Measurements from ENCODE around the gene SLC25A14. TPM values are rescaled to one million over a fixed set of nuclear protein-coding genes. Genes with fewer than 3 reads are reported as not detected.
"Not testable (repeated sequence)": the region's sequence is repeated elsewhere in the genome, so short reads cannot be mapped to it uniquely, and the experiment has no call there.

Gene SLC25A14
- total and polyA plus RNA-seq, 3 experiments from 2014 or later = 9.5 to 15.5 (median 14.1) TPM

GRCh38 chrX:130301977-130302376, 37.7 kb upstream of the SLC25A14 start:
- Histone ChIP-seq H3K27me3 (ENCODE audit: insufficient read depth, low read length, poor library complexity, severe bottlenecking) (no peaks in the 10 kb centered on the region), H3K36me3 (ENCODE audit: insufficient read depth, low read length) (no peaks in the 10 kb centered on the region), H3K9me3 (ENCODE audit: low read length) (no peaks in the 10 kb centered on the region), H3K27ac (ENCODE audit: low read depth, low read length) (no peak overlapping the region), H3K4me1 (ENCODE audit: insufficient read depth, low read length) (no peaks in the 10 kb centered on the region), H3K4me3 (ENCODE audit: low read length) (no peak overlapping the region)
- no peaks in the 10 kb centered on the region for H3K4me1 Mint-ChIP-seq
- no peaks in the 10 kb centered on the region for H3K36me3 Mint-ChIP-seq
- no peak overlapping the region for H3K27ac Mint-ChIP-seq
- no peak overlapping the region for H3K4me3 Mint-ChIP-seq
- ChIA-PET CTCF (no interaction called here), POLR2A (no interaction called here)
- peaks cover 0 to 10% of the 10 kb centered on the region in 2 donors for H3K27me3 Mint-ChIP-seq
- no peak for DNase-seq
- no peaks in the 10 kb centered on the region for H3K9me3 Mint-ChIP-seq

GRCh38 chrX:130304587-130305368, 34.9 kb upstream of the SLC25A14 start:
- POLR2A ChIA-PET = no interaction called here
- Histone ChIP-seq H3K36me3 (ENCODE audit: insufficient read depth, low read length) (no peaks in the 10 kb centered on the region), H3K4me3 (ENCODE audit: low read length) (no peak overlapping the region), H3K9me3 (ENCODE audit: low read length) (no peaks in the 10 kb centered on the region), H3K27ac (ENCODE audit: low read depth, low read length) (no peak overlapping the region), H3K27me3 (ENCODE audit: insufficient read depth, low read length, poor library complexity, severe bottlenecking) (no peaks in the 10 kb centered on the region), H3K4me1 (ENCODE audit: insufficient read depth, low read length) (no peaks in the 10 kb centered on the region)
- Mint-ChIP-seq H3K4me1 (no peaks in the 10 kb centered on the region), H3K27me3 (peaks cover 0 to 9% of the 10 kb centered on the region in 2 donors), H3K36me3 (no peaks in the 10 kb centered on the region), H3K9me3 (no peaks in the 10 kb centered on the region), H3K4me3 (no peak overlapping the region), H3K27ac (no peak overlapping the region)
- CTCF ChIA-PET = no interaction called here
- DNase-seq = no peak

- H3K9me3 Mint-ChIP-seq = not testable (repeated sequence)
These were observed 19.8 kb upstream of the SLC25A14 start for GRCh38 chrX:130319886-130320285.

GRCh38 chrX:130321550-130321949, 18.2 kb upstream of the SLC25A14 start:
- Mint-ChIP-seq H3K9me3 (peaks cover 0 to 5% (median 0%) of the 10 kb centered on the region in 5 donors), H3K4me1 (no peaks in the 10 kb centered on the region), H3K27ac (no peak overlapping the region), H3K27me3 (peaks cover 7 to 18% of the 10 kb centered on the region in 2 donors), H3K4me3 (no peak overlapping the region), H3K36me3 (no peaks in the 10 kb centered on the region)
- H3K27ac ChIP-seq (ENCODE audit: low read depth, low read length) = no peak overlapping the region
- H3K36me3 ChIP-seq (ENCODE audit: insufficient read depth, low read length) = no peaks in the 10 kb centered on the region
- ChIA-PET CTCF (no interaction called here), POLR2A (no interaction called here)
- DNase-seq = no peak
- H3K27me3 ChIP-seq (ENCODE audit: insufficient read depth, low read length, poor library complexity, severe bottlenecking) = no peaks in the 10 kb centered on the region
- no peaks in the 10 kb centered on the region for H3K9me3 ChIP-seq (ENCODE audit: low read length)
- H3K4me3 ChIP-seq (ENCODE audit: low read length) = no peak overlapping the region
- no peaks in the 10 kb centered on the region for H3K4me1 ChIP-seq (ENCODE audit: insufficient read depth, low read length)

More at GRCh38 chrX:130319886-130320285, 19.8 kb upstream of the SLC25A14 start:
- H3K4me1 ChIP-seq (ENCODE audit: insufficient read depth, low read length); CTCF ChIA-PET; DNase-seq; H3K9me3 ChIP-seq (ENCODE audit: low read length); H3K36me3 Mint-ChIP-seq; H3K4me1 Mint-ChIP-seq; H3K27ac ChIP-seq (ENCODE audit: low read depth, low read length); H3K4me3 Mint-ChIP-seq; H3K27ac Mint-ChIP-seq; H3K4me3 ChIP-seq (ENCODE audit: low read length); H3K36me3 ChIP-seq (ENCODE audit: insufficient read depth, low read length); H3K27me3 ChIP-seq (ENCODE audit: insufficient read depth, low read length, poor library complexity, severe bottlenecking); POLR2A ChIA-PET: not testable (repeated sequence)
- H3K27me3 Mint-ChIP-seq = peaks cover 15 to 27% of the 10 kb centered on the region in 2 donors

- Mint-ChIP-seq H3K4me3 (no peak overlapping the region), H3K27ac (no peak overlapping the region), H3K27me3 (peaks cover 13 to 15% of the 10 kb centered on the region in 2 donors), H3K9me3 (no peaks in the 10 kb centered on the region), H3K36me3 (no peaks in the 10 kb centered on the region), H3K4me1 (no peaks in the 10 kb centered on the region)
- Histone ChIP-seq H3K36me3 (ENCODE audit: insufficient read depth, low read length) (no peaks in the 10 kb centered on the region), H3K27ac (ENCODE audit: low read depth, low read length) (no peak overlapping the region), H3K9me3 (ENCODE audit: low read length) (no peaks in the 10 kb centered on the region), H3K27me3 (ENCODE audit: insufficient read depth, low read length, poor library complexity, severe bottlenecking) (no peaks in the 10 kb centered on the region), H3K4me1 (ENCODE audit: insufficient read depth, low read length) (no peaks in the 10 kb centered on the region), H3K4me3 (ENCODE audit: low read length) (no peak overlapping the region)
- no peak for DNase-seq
- ChIA-PET POLR2A (no interaction called here), CTCF (interaction anchor here (1.2 to 2.7 kb wide), 3 partner anchors 9 to 586 kb away, joined by 3 to 9 read pairs (median 3); no protein-coding TSS in a partner anchor)
These were observed 9.6 kb upstream of the SLC25A14 start for GRCh38 chrX:130330146-130330545.

- no peaks in the 10 kb centered on the region for H3K4me1 Mint-ChIP-seq
- H3K27me3 Mint-ChIP-seq = peaks cover 13 to 15% of the 10 kb centered on the region in 2 donors
- H3K9me3 Mint-ChIP-seq = no peaks in the 10 kb centered on the region
These were observed 9.0 kb upstream of the SLC25A14 start for GRCh38 chrX:130330706-130331105.

GRCh38 chrX:130336531-130336930, 3.2 kb upstream of the SLC25A14 start:
- no peak for DNase-seq
- no peaks in the 10 kb centered on the region for H3K9me3 ChIP-seq (ENCODE audit: low read length)
- ChIA-PET CTCF (no interaction called here), POLR2A (no interaction called here)
- Mint-ChIP-seq H3K9me3 (no peaks in the 10 kb centered on the region), H3K27me3 (peaks cover 0 to 3% of the 10 kb centered on the region in 2 donors), H3K27ac (no peak overlapping the region), H3K4me3 (no peak overlapping the region), H3K4me1 (peaks cover 12 to 22% (median 15%) of the 10 kb centered on the region in 3 donors), H3K36me3 (peaks cover 0 to 8% (median 0%) of the 10 kb centered on the region in 3 donors)
- H3K4me3 ChIP-seq (ENCODE audit: low read length) = no peak overlapping the region
- H3K36me3 ChIP-seq (ENCODE audit: insufficient read depth, low read length) = no peaks in the 10 kb centered on the region
- peaks cover 9% of the 10 kb centered on the region for H3K4me1 ChIP-seq (ENCODE audit: insufficient read depth, low read length)
- H3K27me3 ChIP-seq (ENCODE audit: insufficient read depth, low read length, poor library complexity, severe bottlenecking) = no peaks in the 10 kb centered on the region
- H3K27ac ChIP-seq (ENCODE audit: low read depth, low read length) = no peak overlapping the region

More at GRCh38 chrX:130330706-130331105, 9.0 kb upstream of the SLC25A14 start:
- DNase-seq = peak in 4 of 5 donors; percentile 1 to 50 (median 4)
- H3K4me1 ChIP-seq (ENCODE audit: insufficient read depth, low read length) = no peaks in the 10 kb centered on the region
- no peak overlapping the region for H3K4me3 Mint-ChIP-seq
- no peaks in the 10 kb centered on the region for H3K27me3 ChIP-seq (ENCODE audit: insufficient read depth, low read length, poor library complexity, severe bottlenecking)
- ChIA-PET CTCF (interaction anchor here (1.2 to 2.7 kb wide), 3 partner anchors 8 to 586 kb away, joined by 3 to 9 read pairs (median 3); no protein-coding TSS in a partner anchor), POLR2A (no interaction called here)
- no peak overlapping the region for H3K27ac Mint-ChIP-seq
- H3K4me3 ChIP-seq (ENCODE audit: low read length) = no peak overlapping the region
- H3K36me3 ChIP-seq (ENCODE audit: insufficient read depth, low read length) = no peaks in the 10 kb centered on the region
- no peak overlapping the region for H3K27ac ChIP-seq (ENCODE audit: low read depth, low read length)
- H3K36me3 Mint-ChIP-seq = no peaks in the 10 kb centered on the region
- H3K9me3 ChIP-seq (ENCODE audit: low read length) = no peaks in the 10 kb centered on the region

- H3K36me3 ChIP-seq (ENCODE audit: insufficient read depth, low read length); H3K27ac ChIP-seq (ENCODE audit: low read depth, low read length); H3K27me3 Mint-ChIP-seq; H3K9me3 Mint-ChIP-seq; DNase-seq; H3K27me3 ChIP-seq (ENCODE audit: insufficient read depth, low read length, poor library complexity, severe bottlenecking); POLR2A ChIA-PET; H3K4me1 ChIP-seq (ENCODE audit: insufficient read depth, low read length); H3K4me3 ChIP-seq (ENCODE audit: low read length); H3K36me3 Mint-ChIP-seq; H3K27ac Mint-ChIP-seq; H3K9me3 ChIP-seq (ENCODE audit: low read length): not testable (repeated sequence)
- peak overlapping the region in 6 of 7 donors; percentile 46 to 95 (median 92) for H3K4me3 Mint-ChIP-seq
- peaks cover 12 to 31% (median 15%) of the 10 kb centered on the region in 3 donors for H3K4me1 Mint-ChIP-seq
- CTCF ChIA-PET = interaction anchor here (1.0 kb wide), 1 partner anchor 8 kb away, joined by 3 read pairs; no protein-coding TSS in a partner anchor
These were observed 850 bp upstream of the SLC25A14 start for GRCh38 chrX:130338869-130339268.

All from CD8-positive, alpha-beta memory T cell (primary cell).